ENCODE measurements around the gene ZNF497. TPM values are rescaled to one million over a fixed set of nuclear protein-coding genes. Genes with fewer than 3 reads are reported as not detected.

Gene ZNF497
- total and polyA plus RNA-seq, 2 of the 8 experiments (the other 6 are each of a cell fraction or from before 2014, with no cell fraction given): 0.93 to 1.4 TPM

- TF ChIP-seq CHD7 (IDR thresholded peaks at IDR 0.05; ENCODE audit: insufficient replicate concordance, low read length) (no peak), RAD21 (IDR thresholded peaks at IDR 0.05 in 1 of 2, conservative IDR thresholded peaks at IDR 0.05 in 1 of 2; ENCODE audit: low read depth in 2 of 2, low read length in 2 of 2) (no peak), KDM1A (IDR thresholded peaks at IDR 0.05; ENCODE audit: borderline replicate concordance, low read length) (no peak), ASH2L (IDR thresholded peaks at IDR 0.05; ENCODE audit: low read length) (no peak), TAF7 (optimal IDR thresholded peaks at IDR 0.05; ENCODE audit: borderline replicate concordance, low read depth, low read length) (no peak), KDM4A (IDR thresholded peaks at IDR 0.05; ENCODE audit: low read depth, low read length, severe bottlenecking) (peak; percentile 97), RXRA (IDR thresholded peaks at IDR 0.05; ENCODE audit: insufficient read depth, low read depth, low read length) (no peak), RBBP5 (IDR thresholded peaks at IDR 0.05; ENCODE audit: borderline replicate concordance, low read depth, low read length) (no peak)
Measured at GRCh38 chr19:58346961-58347929, 15.3 kb downstream of the ZNF497 start (continued).

Data from H1 (cell line).